ENCODE results near the gene MRPL16.

MRPL16 gene

GRCh38 chr11:59767225-59767611 lies 43.4 kb downstream of the MRPL16 start:
- no peaks in the 10 kb centered on the region for H3K4me1 ChIP-seq (ENCODE audit: low read depth, poor library complexity, severe bottlenecking)
- H3K4me3 ChIP-seq (IDR thresholded peaks at IDR 0.05; ENCODE audit: insufficient read depth, low read depth, low read length): no peak overlapping the region
- no peaks in the 10 kb centered on the region for H3K27me3 ChIP-seq (ENCODE audit: insufficient read depth, low read depth)
- H3K36me3 ChIP-seq (ENCODE audit: insufficient read depth): no peaks in the 10 kb centered on the region
- H2AFZ ChIP-seq (ENCODE audit: low read depth): no peak overlapping the region
- H3K27ac ChIP-seq: no peak overlapping the region
- H3K79me2 ChIP-seq (ENCODE audit: insufficient read depth, low read depth): no peaks in the 10 kb centered on the region
- TF ChIP-seq, protein P1, sequence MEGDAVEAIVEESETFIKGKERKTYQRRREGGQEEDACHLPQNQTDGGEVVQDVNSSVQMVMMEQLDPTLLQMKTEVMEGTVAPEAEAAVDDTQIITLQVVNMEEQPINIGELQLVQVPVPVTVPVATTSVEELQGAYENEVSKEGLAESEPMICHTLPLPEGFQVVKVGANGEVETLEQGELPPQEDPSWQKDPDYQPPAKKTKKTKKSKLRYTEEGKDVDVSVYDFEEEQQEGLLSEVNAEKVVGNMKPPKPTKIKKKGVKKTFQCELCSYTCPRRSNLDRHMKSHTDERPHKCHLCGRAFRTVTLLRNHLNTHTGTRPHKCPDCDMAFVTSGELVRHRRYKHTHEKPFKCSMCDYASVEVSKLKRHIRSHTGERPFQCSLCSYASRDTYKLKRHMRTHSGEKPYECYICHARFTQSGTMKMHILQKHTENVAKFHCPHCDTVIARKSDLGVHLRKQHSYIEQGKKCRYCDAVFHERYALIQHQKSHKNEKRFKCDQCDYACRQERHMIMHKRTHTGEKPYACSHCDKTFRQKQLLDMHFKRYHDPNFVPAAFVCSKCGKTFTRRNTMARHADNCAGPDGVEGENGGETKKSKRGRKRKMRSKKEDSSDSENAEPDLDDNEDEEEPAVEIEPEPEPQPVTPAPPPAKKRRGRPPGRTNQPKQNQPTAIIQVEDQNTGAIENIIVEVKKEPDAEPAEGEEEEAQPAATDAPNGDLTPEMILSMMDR (conservative IDR thresholded peaks at IDR 0.05; ENCODE audit: low read depth, low read length): no peak
- no peak overlapping the region for H3K4me2 ChIP-seq
- no peak overlapping the region for H3K9ac ChIP-seq
- H4K20me1 ChIP-seq (ENCODE audit: insufficient read depth): no peaks in the 10 kb centered on the region

DNA sequence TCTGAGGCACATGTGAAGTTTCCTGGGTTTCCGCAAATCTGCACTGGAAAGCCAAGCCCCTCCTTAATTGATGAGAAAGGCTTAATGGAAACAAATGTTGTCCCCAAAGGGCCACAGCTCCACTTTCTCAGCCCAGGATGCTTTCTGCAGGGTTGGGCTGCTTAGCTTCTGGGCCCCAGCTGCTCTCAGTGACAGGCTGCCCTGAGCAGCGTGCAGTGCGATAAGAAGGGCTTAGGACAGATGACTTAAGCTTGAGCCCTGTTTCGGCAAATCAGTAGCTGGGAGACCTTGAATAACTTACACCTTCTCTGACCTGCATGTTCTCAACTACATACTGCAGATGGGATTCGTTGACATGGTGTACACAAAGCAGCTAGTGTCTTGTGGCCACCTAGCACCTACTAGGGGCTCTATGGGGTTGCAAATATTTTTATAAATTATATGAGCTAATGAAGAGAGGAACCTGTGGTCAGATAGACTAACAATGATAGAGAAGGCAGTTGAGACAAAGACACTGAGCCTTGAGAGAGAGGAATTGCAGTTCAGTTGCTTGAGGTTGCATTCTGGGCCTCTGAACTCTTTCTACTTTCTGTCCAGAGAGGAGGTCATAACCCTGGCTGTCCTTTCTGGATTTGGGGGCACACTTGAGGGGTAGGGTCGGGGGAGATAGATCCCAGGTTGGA lies 43.9 kb downstream of the MRPL16 start:
- Histone ChIP-seq H2AFZ (ENCODE audit: low read depth) (no peak overlapping the region), H3K4me3 (IDR thresholded peaks at IDR 0.05; ENCODE audit: insufficient read depth, low read depth, low read length) (no peak overlapping the region), H3K9ac (no peak overlapping the region), H3K79me2 (ENCODE audit: insufficient read depth, low read depth) (no peaks in the 10 kb centered on the region), H3K27ac (no peak overlapping the region), H3K4me1 (ENCODE audit: low read depth, poor library complexity, severe bottlenecking) (no peaks in the 10 kb centered on the region), H3K36me3 (ENCODE audit: insufficient read depth) (no peaks in the 10 kb centered on the region), H3K4me2 (no peak overlapping the region), H3K27me3 (ENCODE audit: insufficient read depth, low read depth) (no peaks in the 10 kb centered on the region), H4K20me1 (ENCODE audit: insufficient read depth) (no peaks in the 10 kb centered on the region)
- TF ChIP-seq, protein P1 (conservative IDR thresholded peaks at IDR 0.05; ENCODE audit: low read depth, low read length): no peak

DNA sequence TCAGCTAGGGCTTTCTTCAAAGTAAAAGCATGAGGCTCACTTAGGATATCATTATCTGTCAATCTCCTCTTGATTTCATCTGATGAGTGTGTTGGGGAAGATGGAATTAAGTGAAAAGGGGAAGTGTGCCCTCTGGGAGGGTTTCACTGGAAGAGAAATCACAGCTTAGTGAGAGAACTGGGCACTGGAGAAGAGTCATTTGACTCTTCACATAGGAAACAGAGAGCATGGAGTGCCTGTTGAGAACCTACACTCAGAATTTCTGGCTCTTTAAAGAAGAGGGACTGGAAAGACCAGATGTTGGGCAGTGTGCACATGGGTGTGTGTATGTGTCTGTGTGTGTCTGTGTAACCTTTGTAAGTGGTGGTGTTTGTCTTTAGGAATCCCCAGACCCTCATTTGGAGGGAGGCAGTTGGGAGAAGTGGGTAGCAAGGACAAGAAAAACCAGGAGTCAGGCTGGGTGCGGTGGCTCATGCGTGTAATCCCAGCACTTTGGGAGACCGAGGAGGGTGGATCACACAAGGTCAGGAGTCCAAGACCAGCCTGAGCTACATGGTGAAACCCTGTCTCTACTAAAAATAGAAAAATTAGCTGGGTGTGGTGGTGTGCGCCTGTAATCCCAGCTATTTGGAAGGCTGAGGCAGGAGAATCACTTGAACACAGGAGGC lies 45.4 kb downstream of the MRPL16 start:
- Histone ChIP-seq H3K27ac (no peak overlapping the region), H3K4me2 (no peak overlapping the region), H3K4me3 (IDR thresholded peaks at IDR 0.05; ENCODE audit: insufficient read depth, low read depth, low read length) (no peak overlapping the region), H3K27me3 (ENCODE audit: insufficient read depth, low read depth) (no peaks in the 10 kb centered on the region), H2AFZ (ENCODE audit: low read depth) (no peak overlapping the region), H3K79me2 (ENCODE audit: insufficient read depth, low read depth) (no peaks in the 10 kb centered on the region), H3K4me1 (ENCODE audit: low read depth, poor library complexity, severe bottlenecking) (no peaks in the 10 kb centered on the region), H3K36me3 (ENCODE audit: insufficient read depth) (no peaks in the 10 kb centered on the region), H4K20me1 (ENCODE audit: insufficient read depth) (no peaks in the 10 kb centered on the region), H3K9ac (no peak overlapping the region)
- TF ChIP-seq, protein P1 (conservative IDR thresholded peaks at IDR 0.05; ENCODE audit: low read depth, low read length): no peak

DNA sequence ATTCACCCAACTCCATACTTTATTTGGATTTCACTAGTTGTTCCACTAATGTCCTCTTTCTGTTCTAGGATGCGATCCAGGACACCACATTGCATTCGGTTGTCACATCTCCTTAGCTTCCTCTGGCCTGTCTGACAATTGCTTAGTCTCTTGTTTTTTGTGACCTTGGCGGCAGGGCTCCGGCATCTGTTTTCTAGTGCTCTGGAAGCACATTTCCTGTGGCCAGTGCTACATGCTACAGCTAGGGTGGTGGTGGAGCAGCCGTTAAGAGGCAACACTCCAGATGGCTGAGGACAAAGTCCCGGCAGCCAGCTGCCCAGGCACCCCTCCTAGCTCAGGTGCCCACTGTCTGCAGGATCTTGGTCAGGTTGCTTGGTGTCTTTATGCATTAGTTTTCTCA lies 48.6 kb downstream of the MRPL16 start:
- no peak overlapping the region for H2AFZ ChIP-seq (ENCODE audit: low read depth)
- H3K4me3 ChIP-seq (IDR thresholded peaks at IDR 0.05; ENCODE audit: insufficient read depth, low read depth, low read length): no peak overlapping the region
- no peaks in the 10 kb centered on the region for H3K4me1 ChIP-seq (ENCODE audit: low read depth, poor library complexity, severe bottlenecking)
- TF ChIP-seq, protein P1 (conservative IDR thresholded peaks at IDR 0.05; ENCODE audit: low read depth, low read length): no peak
- no peaks in the 10 kb centered on the region for H3K79me2 ChIP-seq (ENCODE audit: insufficient read depth, low read depth)
- H4K20me1 ChIP-seq (ENCODE audit: insufficient read depth): no peaks in the 10 kb centered on the region
- no peak overlapping the region for H3K27ac ChIP-seq
- no peak overlapping the region for H3K4me2 ChIP-seq
- no peaks in the 10 kb centered on the region for H3K27me3 ChIP-seq (ENCODE audit: insufficient read depth, low read depth)
- no peaks in the 10 kb centered on the region for H3K36me3 ChIP-seq (ENCODE audit: insufficient read depth)
- no peak overlapping the region for H3K9ac ChIP-seq
